Measurements from ENCODE around the gene SLC20A1. TPM values are rescaled to one million over a fixed set of nuclear protein-coding genes. Genes with fewer than 3 reads are reported as not detected.

SLC20A1 gene
- total RNA-seq, 2 experiments from 2014 or later: 88.8 to 91.3 TPM

- Mint-ChIP-seq H3K27ac (peak overlapping the region; percentile 61), H3K4me1 (ENCODE audit: low read depth) (peaks cover 25% of the 10 kb centered on the region), H3K27me3 (peaks cover 3% of the 10 kb centered on the region), H3K4me3 (no peak overlapping the region), H3K36me3 (no peaks in the 10 kb centered on the region), H3K9me3 (no peaks in the 10 kb centered on the region)
- POLR2A ChIA-PET: interaction anchor here (1.0 to 2.0 kb wide), 2 partner anchors 20 to 22 kb away, joined by 3 to 7 read pairs; no protein-coding TSS in a partner anchor
- peak; percentile 78 for DNase-seq
- CTCF ChIA-PET: interaction anchor here (1.0 to 3.4 kb wide), 3 partner anchors 14 to 85 kb away, joined by 4 to 14 read pairs (median 6); no protein-coding TSS in a partner anchor
- intact Hi-C loops (cut with micrococcal nuclease): no loop called here
Observed at GRCh38 chr2:112712903-112713584, 67.3 kb downstream of the SLC20A1 start.

Other genes with a start within 250 kb of the SLC20A1 start
- 10 to 100 TPM; 14.7 to 16.0 TPM for gene RGPD8, start 212.3 kb upstream of the SLC20A1 start, total RNA-seq
- 10 to 100 TPM; 36.7 to 39.0 TPM for gene TTL, start 163.8 kb upstream of the SLC20A1 start, total RNA-seq
- gene POLR1B, start 103.5 kb upstream of the SLC20A1 start, total RNA-seq: 10 to 100 TPM; 50.7 to 55.3 TPM
- gene CHCHD5, start 61.3 kb upstream of the SLC20A1 start, total RNA-seq: 10 to 100 TPM; 39.3 to 41.4 TPM
- not detected for gene NT5DC4, start 75.1 kb downstream of the SLC20A1 start, total RNA-seq
- gene CKAP2L, start 118.7 kb downstream of the SLC20A1 start, total RNA-seq: 10 to 100 TPM; 42.1 to 46.1 TPM
- 10 to 100 TPM; 15.7 to 16.4 TPM for gene IL1A, start 138.6 kb downstream of the SLC20A1 start, total RNA-seq
- gene IL1B, start 190.8 kb downstream of the SLC20A1 start, total RNA-seq: under 1 TPM in 1 of 2 experiments, not detected in 1; 0.44 TPM

Data from activated CD4-positive, alpha-beta memory T cell treated with anti-CD3 and anti-CD28 coated beads for 36 hours (primary cell).